ENCODE results near the gene DICER1. TPM values are rescaled to one million over a fixed set of nuclear protein-coding genes. Genes with fewer than 3 reads are reported as not detected.

Gene DICER1
- total and polyA plus RNA-seq, 2 donors (not counting 1 experiment from before 2014, with no cell fraction given): 15.4 to 90.4 TPM

DNA sequence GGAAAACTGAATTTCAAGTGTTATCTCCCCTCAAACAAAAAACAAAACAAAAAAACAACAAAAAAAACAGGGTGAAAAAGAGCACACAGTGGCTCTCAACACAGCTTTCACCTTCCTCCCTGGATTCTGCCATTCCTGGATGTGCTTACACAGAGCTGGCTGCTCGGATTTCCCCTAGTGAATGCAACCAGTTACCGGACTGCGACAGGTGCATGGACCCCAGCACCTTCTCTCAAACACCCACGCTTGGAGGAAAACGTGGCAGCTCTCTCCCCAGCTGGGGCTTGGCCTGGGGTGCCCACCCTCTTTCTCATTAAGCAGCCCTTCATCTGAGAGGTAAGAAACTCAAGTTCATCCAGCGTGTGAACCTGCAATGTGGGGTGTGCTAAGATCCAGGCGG, 33.5 kb upstream of the DICER1 start:
- no peak for ATAC-seq (ENCODE audit: low read depth)
- Histone ChIP-seq H3K36me3 (replicated peaks in 1 of 2; ENCODE audit: control extremely low read depth in 1 of 2, control insufficient read depth in 1 of 2, extremely low read depth in 1 of 2, insufficient read depth in 2 of 2, low read length in 1 of 2) (no peaks in the 10 kb centered on the region), H3K4me1 (ENCODE audit: control insufficient read depth in 2 of 2, insufficient read depth in 2 of 2, low read length in 2 of 2) (peaks cover 2% of the 10 kb centered on the region in 2 donors), H3K79me2 (ENCODE audit: control insufficient read depth, insufficient read depth, low read length) (no peaks in the 10 kb centered on the region), H2AFZ (ENCODE audit: insufficient read depth, low read depth, low read length, poor library complexity, severe bottlenecking) (no peak overlapping the region), H3K4me3 (ENCODE audit: control extremely low read depth in 1 of 5, extremely low read depth in 1 of 5, insufficient read depth in 1 of 5, low read depth in 2 of 5, low read length in 4 of 5) (no peak overlapping the region), H3K9ac (ENCODE audit: low read length) (no peak overlapping the region), H3K4me2 (replicated peaks; ENCODE audit: low read depth, low read length, poor library complexity, severe bottlenecking) (no peak overlapping the region), H3K27ac (ENCODE audit: low read length in 2 of 2) (no peak overlapping the region), H3K27me3 (replicated peaks in 1 of 4; ENCODE audit: control extremely low read depth in 1 of 4, control insufficient read depth in 3 of 4, insufficient read depth in 4 of 4, low read length in 3 of 4) (peaks cover 0 to 6% (median 0%) of the 10 kb centered on the region in 4 experiments), H3K9me3 (ENCODE audit: control extremely low read depth in 1 of 3, control insufficient read depth in 2 of 3, insufficient read depth in 1 of 3, low read length in 2 of 3) (peaks cover 0 to 6% (median 0%) of the 10 kb centered on the region in 3 donors), H4K20me1 (ENCODE audit: control insufficient read depth, insufficient read depth, low read length, poor library complexity, severe bottlenecking) (no peaks in the 10 kb centered on the region)
- Mint-ChIP-seq H3K9me3 (ENCODE audit: insufficient read depth) (peaks cover 3% of the 10 kb centered on the region), H3K4me3 (no peak overlapping the region), H3K27me3 (peaks cover 4% of the 10 kb centered on the region), H3K27ac (no peak overlapping the region), H3K4me1 (peaks cover 3% of the 10 kb centered on the region)
- POLR2A ChIA-PET: no interaction called here
- CTCF ChIA-PET: no interaction called here
- 96% methylated on average over 4 of the region's 7 CpGs for whole genome bisulfite sequencing (ENCODE audit: insufficient coverage)
- TF ChIP-seq, protein P1, sequence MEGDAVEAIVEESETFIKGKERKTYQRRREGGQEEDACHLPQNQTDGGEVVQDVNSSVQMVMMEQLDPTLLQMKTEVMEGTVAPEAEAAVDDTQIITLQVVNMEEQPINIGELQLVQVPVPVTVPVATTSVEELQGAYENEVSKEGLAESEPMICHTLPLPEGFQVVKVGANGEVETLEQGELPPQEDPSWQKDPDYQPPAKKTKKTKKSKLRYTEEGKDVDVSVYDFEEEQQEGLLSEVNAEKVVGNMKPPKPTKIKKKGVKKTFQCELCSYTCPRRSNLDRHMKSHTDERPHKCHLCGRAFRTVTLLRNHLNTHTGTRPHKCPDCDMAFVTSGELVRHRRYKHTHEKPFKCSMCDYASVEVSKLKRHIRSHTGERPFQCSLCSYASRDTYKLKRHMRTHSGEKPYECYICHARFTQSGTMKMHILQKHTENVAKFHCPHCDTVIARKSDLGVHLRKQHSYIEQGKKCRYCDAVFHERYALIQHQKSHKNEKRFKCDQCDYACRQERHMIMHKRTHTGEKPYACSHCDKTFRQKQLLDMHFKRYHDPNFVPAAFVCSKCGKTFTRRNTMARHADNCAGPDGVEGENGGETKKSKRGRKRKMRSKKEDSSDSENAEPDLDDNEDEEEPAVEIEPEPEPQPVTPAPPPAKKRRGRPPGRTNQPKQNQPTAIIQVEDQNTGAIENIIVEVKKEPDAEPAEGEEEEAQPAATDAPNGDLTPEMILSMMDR (IDR thresholded peaks at IDR 0.05): no peak
- no peak for TF ChIP-seq EZH2 (IDR thresholded peaks at IDR 0.05; ENCODE audit: borderline replicate concordance, insufficient read depth, low read depth, low read length, poor library complexity, severe bottlenecking)
- DNase-seq: no peak
- intact Hi-C loops (cut with micrococcal nuclease): no loop called here

DNA sequence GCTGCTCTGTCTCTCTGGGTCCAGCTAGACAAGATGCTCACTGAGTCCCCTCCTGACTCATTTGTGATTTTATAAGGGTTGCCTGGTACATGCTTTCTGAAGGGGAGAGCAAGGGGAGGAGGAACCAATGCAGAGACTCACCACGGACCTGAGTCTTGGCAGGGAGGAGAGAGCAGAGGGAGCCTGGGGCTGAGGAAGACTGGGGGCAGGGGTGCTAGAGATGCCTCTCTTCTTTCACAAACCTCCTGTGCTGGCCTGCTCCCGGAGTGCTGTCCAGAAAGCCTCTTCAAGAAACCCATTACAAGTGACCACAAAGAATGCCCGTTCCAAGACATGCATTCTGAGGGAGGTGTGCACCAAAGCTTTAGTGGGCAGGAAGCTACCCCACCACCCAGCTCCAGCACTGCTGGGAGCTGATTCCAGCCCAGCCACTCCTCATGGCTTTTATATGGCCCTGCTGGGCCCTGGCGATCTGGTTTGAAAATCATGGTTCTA, 33.1 kb upstream of the DICER1 start:
- POLR2A ChIA-PET: no interaction called here

More for the DNA sequence above, 33.1 kb upstream of the DICER1 start:
- H3K4me1 ChIP-seq (ENCODE audit: control insufficient read depth in 2 of 2, insufficient read depth in 2 of 2, low read length in 2 of 2): peaks cover 4 to 5% of the 10 kb centered on the region in 2 donors
- Mint-ChIP-seq H3K27me3 (peaks cover 8% of the 10 kb centered on the region), H3K9me3 (ENCODE audit: insufficient read depth) (peaks cover 3% of the 10 kb centered on the region), H3K4me3 (no peak overlapping the region), H3K4me1 (peaks cover 7% of the 10 kb centered on the region), H3K27ac (no peak overlapping the region)
- H3K27ac ChIP-seq (ENCODE audit: low read length in 2 of 2): no peak overlapping the region
- intact Hi-C loops (cut with micrococcal nuclease): no loop called here
- H3K27me3 ChIP-seq (replicated peaks in 1 of 4; ENCODE audit: control extremely low read depth in 1 of 4, control insufficient read depth in 3 of 4, insufficient read depth in 4 of 4, low read length in 3 of 4): peaks cover 0 to 10% (median 1%) of the 10 kb centered on the region in 4 experiments
- peaks cover 0 to 6% (median 0%) of the 10 kb centered on the region in 3 donors for H3K9me3 ChIP-seq (ENCODE audit: control extremely low read depth in 1 of 3, control insufficient read depth in 2 of 3, insufficient read depth in 1 of 3, low read length in 2 of 3)
- H3K36me3 ChIP-seq (replicated peaks in 1 of 2; ENCODE audit: control extremely low read depth in 1 of 2, control insufficient read depth in 1 of 2, extremely low read depth in 1 of 2, insufficient read depth in 2 of 2, low read length in 1 of 2): no peaks in the 10 kb centered on the region
- H3K4me3 ChIP-seq (ENCODE audit: control extremely low read depth in 1 of 5, extremely low read depth in 1 of 5, insufficient read depth in 1 of 5, low read depth in 2 of 5, low read length in 4 of 5): no peak overlapping the region
- ATAC-seq (ENCODE audit: low read depth) (no peak), DNase-seq (no peak)
- H3K4me2 ChIP-seq (replicated peaks; ENCODE audit: low read depth, low read length, poor library complexity, severe bottlenecking): no peak overlapping the region
- TF ChIP-seq, protein P1 (IDR thresholded peaks at IDR 0.05): no peak
- TF ChIP-seq EZH2 (IDR thresholded peaks at IDR 0.05; ENCODE audit: borderline replicate concordance, insufficient read depth, low read depth, low read length, poor library complexity, severe bottlenecking): no peak
- H2AFZ ChIP-seq (ENCODE audit: insufficient read depth, low read depth, low read length, poor library complexity, severe bottlenecking): no peak overlapping the region
- 84% methylated on average over 2 of the region's 4 CpGs for WGBS (ENCODE audit: insufficient coverage)
- CTCF ChIA-PET: no interaction called here
- H3K9ac ChIP-seq (ENCODE audit: low read length): no peak overlapping the region
- H3K79me2 ChIP-seq (ENCODE audit: control insufficient read depth, insufficient read depth, low read length): no peaks in the 10 kb centered on the region
- no peaks in the 10 kb centered on the region for H4K20me1 ChIP-seq (ENCODE audit: control insufficient read depth, insufficient read depth, low read length, poor library complexity, severe bottlenecking)

Measured in B cell (primary cell).